Stimulated activated CD4-positive, alpha-beta T cell treated with anti-CD3 and anti-CD28 coated beads, Interleukin-2, amount 100 ng/mL, for 24 hours (primary cell): ENCODE data around the gene FOXN4.

Experiments used
- DNase-seq, 2 donors: peaks; one replicate each; pipeline ENCODE4 v3.0.0-alpha.2; 2020

FOXN4 gene

GRCh38 chr12:109277899-109278762 lies 31.0 kb downstream of the FOXN4 start:
- DNase-seq, result no peak

DNA sequence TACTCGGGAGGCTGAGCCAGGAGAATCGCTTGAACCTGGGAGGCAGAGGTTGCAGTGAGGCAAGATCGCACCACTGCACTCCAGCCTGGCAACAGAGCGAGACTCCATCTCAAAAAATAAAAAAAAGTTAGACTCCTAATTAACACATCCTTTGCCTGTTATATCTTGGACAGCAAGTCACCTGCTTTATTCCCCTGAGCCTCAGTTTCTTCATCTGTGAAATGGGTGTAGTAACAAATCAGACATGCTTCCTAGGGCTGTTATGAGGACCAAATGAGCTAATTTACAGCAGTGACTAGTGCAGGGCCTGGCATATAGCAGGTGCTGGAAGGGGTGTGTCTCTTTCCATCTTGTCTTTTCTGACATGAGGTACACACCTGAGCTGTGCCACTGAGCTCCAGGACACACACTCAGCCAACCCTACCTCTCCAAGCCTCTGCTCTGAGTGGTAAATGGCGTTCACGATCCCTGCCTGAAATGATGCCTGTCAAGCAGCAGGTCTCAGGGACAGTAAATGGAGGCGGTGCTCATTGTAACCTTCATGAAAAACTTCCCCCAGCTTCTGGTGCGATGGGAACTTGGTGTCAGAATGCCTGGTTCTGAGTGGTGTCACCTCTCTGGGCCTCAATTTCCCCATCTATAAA lies 31.7 kb downstream of the FOXN4 start:
- DNase-seq, result no peak

- no peak for DNase-seq
Measured at GRCh38 chr12:109276160-109276559, 32.9 kb downstream of the FOXN4 start.

DNA sequence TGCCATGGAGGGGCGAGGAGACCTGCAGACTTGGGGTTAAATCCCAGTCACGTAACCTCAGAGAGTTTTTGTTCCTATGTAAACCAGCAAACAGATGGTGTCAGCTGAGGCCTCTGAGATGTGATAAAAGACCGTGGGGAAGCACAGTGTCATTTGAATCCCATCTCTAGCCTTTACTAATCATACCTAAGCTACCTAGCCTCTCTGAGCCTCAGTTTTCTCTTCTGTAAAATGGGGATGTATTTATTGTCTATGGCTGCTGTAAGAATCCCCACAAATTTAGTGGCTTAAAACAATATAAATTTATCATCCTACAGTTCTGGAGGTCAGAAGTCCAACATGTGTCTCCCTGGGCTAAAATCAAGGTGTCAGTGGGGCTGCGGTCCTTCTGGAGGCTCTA lies 33.9 kb downstream of the FOXN4 start:
- no peak for DNase-seq

- no peak for DNase-seq
Measured at GRCh38 chr12:109274381-109274780, 34.7 kb downstream of the FOXN4 start.

GRCh38 chr12:109273354-109273753 lies 35.7 kb downstream of the FOXN4 start:
- no peak for DNase-seq

- DNase-seq, result no peak
Measured at GRCh38 chr12:109271418-109271817, 37.7 kb downstream of the FOXN4 start.

GRCh38 chr12:109270494-109270893 lies 38.6 kb downstream of the FOXN4 start:
- DNase-seq, result no peak

DNA sequence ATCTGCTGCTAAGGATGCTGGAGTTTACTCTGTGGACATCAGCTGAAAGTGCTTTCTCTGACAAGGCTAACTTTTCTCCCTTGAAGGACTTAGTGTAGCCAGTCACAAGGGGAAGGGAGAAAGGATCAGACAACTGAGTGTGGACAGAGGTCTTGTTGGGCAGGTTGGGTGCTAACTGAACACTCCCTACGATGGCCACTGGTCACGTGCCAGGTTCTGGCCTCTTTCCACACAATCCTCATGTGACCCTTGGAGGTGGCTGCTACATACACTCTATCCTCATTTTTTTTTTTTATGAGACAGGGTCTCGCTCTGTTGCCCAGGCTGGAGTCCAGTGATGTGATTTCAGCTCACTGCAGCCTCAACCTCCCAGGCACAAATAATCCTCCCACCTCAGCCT lies 39.7 kb downstream of the FOXN4 start:
- DNase-seq, result no peak

GRCh38 chr12:109268896-109269295 lies 40.2 kb downstream of the FOXN4 start:
- DNase-seq, result no peak

DNA sequence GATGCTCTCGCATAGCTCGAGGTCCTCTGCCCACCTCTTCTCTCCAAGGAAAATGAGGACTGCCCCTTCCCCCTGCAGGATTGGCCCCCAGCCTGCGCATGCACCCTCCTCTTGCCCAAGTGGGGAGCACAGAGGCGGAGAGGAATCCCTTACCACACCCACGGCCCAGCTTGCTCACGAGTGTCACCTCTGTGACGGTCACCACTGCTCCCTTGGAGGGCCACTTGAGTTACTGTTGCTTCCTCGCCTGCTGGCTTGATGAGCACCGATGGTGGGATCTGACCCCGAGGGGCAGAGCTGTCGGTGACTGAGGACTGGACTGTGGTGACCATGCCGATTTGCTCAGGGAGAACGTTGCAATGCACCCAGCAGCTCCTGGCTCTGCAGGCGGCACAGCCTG lies 41.7 kb downstream of the FOXN4 start:
- no peak for DNase-seq

DNA sequence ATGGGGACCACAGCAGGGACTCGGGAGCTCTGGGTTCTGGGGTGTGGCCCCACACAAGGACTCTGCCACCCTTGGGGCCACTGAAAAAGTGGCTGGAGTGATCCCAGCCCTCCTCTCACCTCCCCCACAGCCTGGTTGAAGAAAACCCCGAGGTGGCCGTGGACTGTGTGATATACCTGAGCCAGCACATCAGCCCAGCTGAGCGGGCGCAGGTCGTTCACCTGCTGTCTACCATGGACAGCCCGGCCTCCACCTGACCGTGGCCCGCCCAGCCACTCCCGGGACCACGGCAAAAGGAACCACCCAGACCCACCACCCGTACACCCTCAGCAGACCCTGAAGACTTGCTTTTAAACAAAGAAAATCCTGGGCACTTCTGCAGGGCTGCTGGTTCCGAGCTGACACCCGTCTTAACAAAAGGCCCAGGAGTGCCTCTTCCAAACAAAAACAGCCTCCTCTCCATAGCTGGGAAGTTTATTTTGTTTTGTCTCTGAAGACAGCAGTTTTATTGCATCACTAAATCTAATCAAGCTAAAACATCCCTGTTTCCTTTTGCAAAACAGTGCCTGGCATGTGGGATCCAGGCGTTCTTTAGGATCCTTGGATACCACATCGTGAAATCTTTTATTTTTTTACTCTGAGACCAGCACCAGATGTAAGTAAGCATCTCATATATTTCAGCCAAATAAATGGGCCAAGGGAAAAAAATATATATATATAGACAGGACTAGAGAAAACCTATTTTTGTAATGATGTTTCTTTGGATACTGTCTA lies 42.8 kb downstream of the FOXN4 start:
- DNase-seq, result no peak

DNA sequence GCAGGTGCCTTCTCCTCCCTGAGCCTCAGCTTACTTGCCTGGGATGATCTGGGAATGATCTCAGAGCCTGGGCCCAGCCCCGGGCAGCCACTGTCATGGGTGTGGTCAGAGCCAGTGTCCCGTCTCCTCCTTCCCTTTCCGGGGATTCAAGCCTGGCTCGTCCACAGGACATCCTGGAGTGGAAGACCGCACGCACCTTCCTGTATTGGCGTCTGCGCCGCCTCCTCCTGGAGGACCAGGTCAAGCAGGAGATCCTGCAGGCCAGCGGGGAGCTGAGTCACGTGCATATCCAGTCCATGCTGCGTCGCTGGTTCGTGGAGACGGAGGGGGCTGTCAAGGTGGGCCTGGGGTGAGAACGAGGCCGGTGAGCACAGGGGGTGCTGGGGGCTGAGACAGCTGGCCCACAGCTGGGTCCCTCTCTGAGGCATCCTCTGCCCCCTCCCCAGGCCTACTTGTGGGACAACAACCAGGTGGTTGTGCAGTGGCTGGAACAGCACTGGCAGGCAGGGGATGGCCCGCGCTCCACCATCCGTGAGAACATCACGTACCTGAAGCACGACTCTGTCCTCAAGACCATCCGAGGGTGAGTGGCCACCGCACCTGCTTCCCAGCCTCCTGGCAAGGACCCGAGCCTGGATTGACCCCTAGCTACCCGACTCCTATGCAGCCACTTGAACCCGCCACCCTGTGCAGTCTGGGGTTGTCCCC lies 44.0 kb downstream of the FOXN4 start:
- DNase-seq, result no peak

DNA sequence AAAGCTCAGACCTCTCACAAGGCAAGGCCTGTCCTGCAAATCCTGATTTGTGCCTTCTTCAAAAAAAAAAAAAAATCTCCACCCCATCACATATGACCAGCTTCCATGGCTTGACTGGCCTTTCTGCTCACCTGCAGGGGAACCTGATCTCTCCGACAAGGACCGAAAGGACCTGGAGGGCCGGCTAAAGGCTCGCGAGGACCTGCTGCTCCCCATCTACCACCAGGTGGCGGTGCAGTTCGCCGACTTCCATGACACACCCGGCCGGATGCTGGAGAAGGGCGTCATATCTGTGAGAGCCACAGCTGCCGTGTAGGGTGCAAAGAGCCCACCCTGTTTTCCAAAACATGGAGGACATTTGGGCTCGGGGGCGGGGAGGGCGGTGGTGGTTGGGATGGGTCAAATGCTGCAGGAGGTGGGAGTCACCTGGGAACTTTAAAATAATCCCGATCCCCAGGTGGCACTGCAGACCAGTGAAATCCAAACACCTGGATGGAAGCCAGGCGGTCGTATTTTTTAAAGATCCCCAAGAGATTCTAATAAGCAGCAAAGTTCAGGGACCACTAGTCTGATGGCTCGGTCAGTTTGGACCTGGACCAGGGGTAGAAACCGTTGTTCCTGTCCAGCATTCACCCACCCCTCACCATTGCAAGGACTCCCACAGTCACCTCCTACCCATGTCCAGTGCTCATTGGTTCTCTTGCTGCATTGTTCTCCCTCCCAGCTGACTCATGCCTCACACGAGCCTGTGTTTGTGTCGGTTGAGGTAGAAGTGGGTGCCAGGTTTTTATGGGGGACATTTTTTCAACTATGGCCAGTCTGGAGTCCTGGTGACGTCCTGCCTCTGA lies 44.8 kb downstream of the FOXN4 start:
- peak; percentile 48 to 70 for DNase-seq

GRCh38 chr12:109263439-109263838 lies 45.6 kb downstream of the FOXN4 start:
- DNase-seq, result no peak

DNA sequence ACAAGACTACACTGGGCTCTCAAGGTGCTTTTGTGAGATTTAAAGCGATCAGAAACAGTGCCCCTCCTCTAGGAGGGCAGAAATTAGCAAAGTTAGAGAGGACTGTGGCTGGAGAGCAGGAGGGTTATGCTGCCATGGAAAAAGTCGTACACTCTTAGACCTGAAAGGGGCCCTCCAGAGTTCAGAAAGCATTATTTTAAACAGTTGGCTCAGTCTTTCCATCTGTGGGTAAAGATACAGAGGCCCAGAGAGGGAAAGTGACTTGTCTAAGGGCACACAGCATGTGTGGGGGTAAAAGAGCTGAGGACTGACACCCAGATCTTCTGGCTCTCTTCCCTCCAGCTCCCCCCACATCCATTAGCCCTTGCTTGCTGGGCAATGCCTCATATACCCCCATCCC lies 47.1 kb downstream of the FOXN4 start:
- no peak for DNase-seq

GRCh38 chr12:109261087-109261486 lies 48.0 kb downstream of the FOXN4 start:
- DNase-seq, result no peak

DNA sequence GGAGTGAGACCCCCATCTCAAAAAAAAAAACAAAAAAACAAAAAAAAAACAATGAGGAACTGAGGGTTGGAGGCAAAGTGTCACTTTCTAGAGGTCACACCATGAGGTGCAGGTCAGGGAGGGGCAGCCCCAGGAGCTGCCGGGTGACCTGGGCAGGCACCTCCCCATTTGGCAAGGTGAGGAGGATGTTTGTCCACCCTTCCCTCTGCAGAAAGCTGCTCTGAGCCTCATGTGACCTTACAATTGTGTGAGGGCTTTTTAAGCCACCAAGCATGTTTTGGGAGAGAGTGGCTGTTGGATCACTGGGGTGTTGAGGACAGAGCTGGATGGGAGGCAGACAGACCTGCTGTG lies 49.6 kb downstream of the FOXN4 start:
- no peak for DNase-seq

DNA sequence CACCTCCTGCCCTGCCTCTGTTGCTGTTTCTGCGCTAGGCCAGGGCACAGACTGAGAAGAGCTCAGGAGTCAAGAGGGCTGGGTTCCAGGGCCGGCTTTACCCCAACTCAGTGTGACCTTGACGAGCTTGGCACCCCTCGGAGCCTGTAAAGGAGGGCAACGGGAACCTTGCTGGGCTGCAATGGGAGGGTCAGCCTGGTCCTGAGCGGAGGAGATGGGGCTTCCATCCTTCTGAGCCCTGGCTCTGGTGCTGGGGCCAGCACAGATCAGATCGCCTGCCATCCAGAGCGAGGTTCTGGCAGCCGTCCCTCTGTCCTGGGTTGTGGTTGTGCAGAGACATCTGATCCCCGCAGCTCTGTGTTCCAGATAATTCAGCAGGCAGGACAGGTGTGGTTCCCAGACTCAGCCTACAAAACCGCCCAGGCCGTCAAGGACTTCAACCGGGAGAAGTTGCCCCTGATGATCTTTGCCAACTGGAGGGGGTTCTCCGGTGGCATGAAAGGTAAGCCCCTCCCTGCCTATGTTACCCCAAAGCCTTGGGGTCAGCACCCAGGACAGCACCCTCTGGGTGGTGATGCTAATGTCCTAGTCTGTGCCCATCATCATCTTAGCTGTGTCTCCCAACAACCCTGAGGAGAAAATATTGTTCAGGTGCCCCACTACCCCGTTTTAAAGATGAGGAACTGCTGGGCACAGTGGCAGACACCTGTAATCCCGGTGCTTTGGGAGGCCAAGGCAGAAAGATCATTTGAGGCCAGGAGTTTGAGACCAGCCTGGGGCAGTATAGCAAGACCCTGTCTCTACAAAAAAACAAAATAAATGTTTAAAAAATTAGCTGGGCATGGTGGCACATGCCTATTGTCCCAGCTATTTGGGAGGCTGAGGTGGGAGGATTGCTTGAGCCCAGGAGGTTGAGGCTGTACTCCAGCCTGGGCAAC lies 50.2 kb downstream of the FOXN4 start:
- no peak for DNase-seq

DNA sequence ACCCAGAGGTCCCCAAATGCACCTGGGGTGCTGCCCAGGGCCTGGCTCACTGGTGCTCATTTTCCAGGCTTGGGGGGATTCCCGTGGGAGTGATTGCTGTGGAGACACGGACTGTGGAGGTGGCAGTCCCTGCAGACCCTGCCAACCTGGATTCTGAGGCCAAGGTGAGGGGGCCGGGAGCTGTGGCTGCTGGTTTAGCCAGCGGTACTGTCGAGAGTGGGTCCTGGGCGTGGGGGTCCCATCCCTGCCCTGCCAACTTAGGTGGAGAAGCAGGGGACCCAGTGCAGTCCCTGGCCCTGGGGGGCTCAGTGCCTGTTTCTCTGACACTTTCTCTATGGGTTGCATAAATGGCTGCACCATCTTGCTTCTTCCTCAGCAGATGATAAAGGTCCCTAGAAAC lies 50.9 kb downstream of the FOXN4 start:
- no peak for DNase-seq

- no peak for DNase-seq
Measured at GRCh38 chr12:109256011-109256410, 53.1 kb downstream of the FOXN4 start.
